ELF-1 (cell line): ENCODE measurements around the gene STX11.

Experiments
- DNase-seq: peaks from one replicate; pipeline ENCODE4 v3.0.0-alpha.2; 2016; ENCODE audit warnings: low read depth, low spot score

The STX11 gene

GRCh38 chr6:144214622-144215401 is 64.5 kb downstream of the STX11 start:
- no peak for DNase-seq

DNA sequence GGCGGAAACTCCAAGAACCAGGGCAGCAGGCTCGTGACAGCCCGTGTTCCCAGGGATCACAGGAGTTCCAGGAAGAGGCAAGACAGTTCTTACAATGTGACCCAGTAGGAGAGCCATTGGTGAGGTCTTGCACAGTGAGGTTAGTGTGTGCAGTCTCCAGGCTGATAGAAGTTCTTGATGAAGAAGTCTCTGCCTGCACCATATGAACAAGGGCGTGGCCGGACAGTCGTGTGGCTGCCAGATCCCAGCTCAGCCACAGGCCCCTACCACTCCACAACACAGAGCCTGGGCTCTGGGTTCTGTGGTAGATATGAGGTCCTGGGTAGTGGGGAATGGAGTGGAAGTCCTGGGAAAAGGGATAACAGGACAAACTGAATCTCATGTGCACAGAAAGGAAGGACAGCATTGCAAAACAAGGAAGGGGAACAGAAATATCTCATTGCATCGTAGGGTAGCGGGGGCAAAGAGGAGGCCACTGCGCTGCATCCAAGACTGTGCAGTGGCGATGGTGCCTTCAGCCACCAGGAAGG is 65.2 kb downstream of the STX11 start:
- DNase-seq: no peak

- DNase-seq: peak; percentile 99
These were observed 65.8 kb downstream of the STX11 start for GRCh38 chr6:144215932-144216667.

DNA sequence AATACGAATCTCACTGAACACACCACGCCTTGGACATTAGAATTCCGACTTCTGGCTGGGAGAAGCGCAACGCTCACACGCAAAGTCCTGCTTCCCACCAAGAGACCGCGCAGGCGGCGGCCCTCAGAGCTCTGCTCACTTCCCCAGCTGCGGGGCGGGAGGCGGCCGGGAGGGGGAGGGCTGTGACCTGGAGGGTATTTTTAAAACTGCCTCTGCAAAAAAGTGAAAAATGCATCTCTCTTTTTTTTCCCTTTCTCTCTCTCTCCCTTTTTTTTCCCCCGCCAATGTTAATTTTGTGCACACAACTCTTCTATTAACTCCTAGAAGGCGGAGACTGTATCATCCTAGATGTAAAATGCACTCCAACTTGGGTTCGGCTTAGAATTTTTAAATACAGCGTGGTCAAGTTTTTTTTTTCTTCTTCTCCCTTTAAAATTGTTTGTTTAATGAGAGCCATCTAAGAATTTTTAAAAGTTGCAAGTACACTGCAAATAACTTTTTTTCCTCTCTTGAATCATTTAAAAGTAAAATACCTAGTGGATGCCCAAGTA is 66.4 kb downstream of the STX11 start:
- no peak for DNase-seq

- peak; percentile 51 for DNase-seq
These were observed 66.9 kb downstream of the STX11 start for GRCh38 chr6:144217264-144217663.

- DNase-seq: no peak
These were observed 67.5 kb downstream of the STX11 start for GRCh38 chr6:144217797-144218196.

DNA sequence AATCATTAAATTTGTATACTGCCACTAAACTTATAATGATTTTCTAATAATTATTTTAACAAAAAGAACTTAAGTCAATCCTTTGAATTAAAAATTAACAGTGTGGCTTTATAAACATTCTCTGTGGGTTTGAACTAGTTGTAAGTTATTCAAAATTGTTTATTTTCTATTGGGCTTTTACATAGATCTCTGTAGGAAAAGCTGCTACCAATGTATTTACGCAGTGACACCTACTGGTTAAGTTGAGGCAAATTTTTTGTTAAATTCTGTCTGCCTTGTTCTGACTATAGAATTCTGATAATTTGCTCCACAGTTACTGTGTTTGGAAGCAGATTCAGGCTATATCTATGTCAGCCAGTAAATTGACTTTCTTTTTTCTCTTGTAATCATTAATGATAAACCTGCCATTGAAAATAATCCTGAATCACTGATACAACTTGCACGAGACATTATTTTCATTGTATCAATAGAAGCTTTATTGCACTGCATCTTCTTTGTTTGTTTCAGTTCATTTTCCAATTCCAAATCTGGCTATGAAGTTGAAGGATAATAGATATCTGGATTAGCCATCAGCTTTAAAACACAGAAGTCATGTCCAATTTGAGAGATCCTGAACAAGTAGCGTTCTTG is 68.9 kb downstream of the STX11 start:
- DNase-seq: no peak

GRCh38 chr6:144220031-144220790 is 69.9 kb downstream of the STX11 start:
- DNase-seq: no peak

GRCh38 chr6:144223686-144224085 is 73.4 kb downstream of the STX11 start:
- DNase-seq: no peak

DNA sequence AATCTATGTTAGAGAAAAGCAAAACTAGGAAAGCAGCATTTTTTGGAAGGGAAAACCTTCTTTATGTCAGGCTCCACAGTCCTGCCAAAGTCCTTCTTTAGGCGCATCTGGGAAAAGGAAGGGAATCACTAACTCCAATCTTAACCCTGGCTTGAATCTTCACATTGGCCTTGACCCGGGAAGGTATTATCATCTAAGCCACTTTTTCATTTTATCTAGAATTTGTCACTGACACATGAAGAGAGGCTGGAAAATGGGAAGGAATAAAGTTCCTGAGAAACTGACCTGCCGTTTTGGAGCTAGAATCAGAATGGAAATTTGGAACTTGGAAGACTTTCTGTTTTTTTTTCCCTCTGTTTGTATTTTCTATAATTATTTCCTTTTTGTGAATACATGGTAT is 81.4 kb downstream of the STX11 start:
- no peak for DNase-seq

GRCh38 chr6:144232176-144232831 is 82.0 kb downstream of the STX11 start:
- DNase-seq: no peak

DNA sequence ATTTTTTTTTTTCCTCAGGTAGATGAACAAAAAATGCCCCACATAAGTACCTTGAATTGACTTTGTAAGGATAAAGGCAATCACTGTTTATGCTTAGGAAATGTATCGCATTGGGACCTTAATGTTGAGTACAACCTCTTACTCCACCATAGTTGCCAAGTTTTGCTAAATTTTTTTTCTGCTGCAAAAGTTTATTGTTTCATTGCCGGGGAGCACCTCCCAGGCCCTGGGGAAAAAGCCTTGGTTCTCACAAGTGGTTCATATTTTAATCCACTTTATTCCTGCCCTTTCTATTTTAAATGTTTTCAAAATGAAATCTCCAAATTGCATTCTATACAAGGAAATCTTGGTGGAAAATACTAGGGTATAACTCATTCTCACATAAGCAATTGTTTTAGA is 82.5 kb downstream of the STX11 start:
- no peak for DNase-seq

GRCh38 chr6:144234399-144234798 is 84.1 kb downstream of the STX11 start:
- DNase-seq: peak; percentile 19

- DNase-seq: peak; percentile 17
These were observed 84.6 kb downstream of the STX11 start for GRCh38 chr6:144234935-144235334.
